Astrocyte of the cerebellum (primary cell): ENCODE measurements around the gene DNAI4.

Experiments used
- DNase-seq: peaks from one replicate; pipeline ENCODE4 v3.0.0-alpha.2; 2011; ENCODE audit warnings: low read depth
- H3K4me3 ChIP-seq: 2 replicates; pipeline ENCODE4 v1.5.1; 2011; ENCODE audit warnings: mild to moderate bottlenecking, low read depth, low read length, moderate library complexity
- CTCF ChIP-seq: IDR thresholded peaks from 2 replicates; pipeline ENCODE4 v1.5.1; 2012; ENCODE audit warnings: low read length, low read depth, moderate library complexity, mild to moderate bottlenecking; ENCODE audit errors: missing control alignments
- in situ Hi-C: cut with HindIII; loops from 2 replicates; pipeline ENCODE4 v1.10.0; 2017; ENCODE audit warnings: low sequenced_read_pairs

The DNAI4 gene

DNA sequence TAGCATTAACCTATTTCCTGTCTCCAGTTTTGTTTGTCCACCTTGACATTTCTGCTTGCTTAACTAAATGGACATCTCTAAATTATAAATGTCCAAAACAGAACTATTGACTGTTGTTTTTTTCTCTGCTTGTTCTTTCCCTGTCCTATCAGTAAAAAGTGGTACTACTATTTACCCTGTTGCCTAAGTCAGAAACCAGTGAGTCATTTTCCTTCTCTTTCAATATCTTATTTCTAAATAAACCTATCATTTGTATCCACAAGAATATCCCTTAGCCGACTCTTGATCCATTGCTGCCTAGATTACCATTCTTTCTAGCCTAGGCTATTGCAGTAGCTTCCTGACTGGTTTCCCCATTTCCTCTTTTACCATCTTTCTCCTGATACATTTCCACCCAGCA is 22.6 kb upstream of the DNAI4 start:
- no peak for TF ChIP-seq CTCF
- no peak overlapping the region for H3K4me3 ChIP-seq
- in situ Hi-C loops = no loop called here
- DNase-seq = no peak

DNA sequence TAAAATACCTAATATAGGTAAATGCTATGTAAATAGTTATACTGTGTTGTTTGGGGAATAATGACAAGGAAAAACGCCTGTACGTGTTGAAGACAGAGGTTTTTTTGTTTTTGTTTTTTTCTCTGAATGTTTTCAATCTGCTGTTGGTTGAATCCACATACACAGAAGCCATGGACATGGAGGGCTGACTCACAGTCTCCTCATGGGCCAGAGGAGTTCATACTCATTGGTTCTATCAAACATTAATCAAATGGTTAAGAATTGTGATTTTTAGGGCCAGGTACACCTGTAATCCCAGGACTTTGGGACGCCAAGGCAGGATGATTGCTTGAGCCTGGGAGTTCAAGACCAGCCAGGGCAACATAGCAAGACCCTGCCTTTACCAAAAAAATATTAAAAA is 20.7 kb upstream of the DNAI4 start:
- in situ Hi-C loops = no loop called here
- no peak for DNase-seq
- no peak for TF ChIP-seq CTCF
- H3K4me3 ChIP-seq = no peak overlapping the region

GRCh38 chr1:66944330-66945274 is 19.9 kb upstream of the DNAI4 start:
- no peak overlapping the region for H3K4me3 ChIP-seq
- no peak for TF ChIP-seq CTCF
- peak; percentile 40 for DNase-seq
- in situ Hi-C loops = no loop called here

- DNase-seq = no peak
- TF ChIP-seq CTCF = no peak
- H3K4me3 ChIP-seq = no peak overlapping the region
- in situ Hi-C loops = no loop called here
Measured at GRCh38 chr1:66943361-66943969, 18.8 kb upstream of the DNAI4 start.

DNA sequence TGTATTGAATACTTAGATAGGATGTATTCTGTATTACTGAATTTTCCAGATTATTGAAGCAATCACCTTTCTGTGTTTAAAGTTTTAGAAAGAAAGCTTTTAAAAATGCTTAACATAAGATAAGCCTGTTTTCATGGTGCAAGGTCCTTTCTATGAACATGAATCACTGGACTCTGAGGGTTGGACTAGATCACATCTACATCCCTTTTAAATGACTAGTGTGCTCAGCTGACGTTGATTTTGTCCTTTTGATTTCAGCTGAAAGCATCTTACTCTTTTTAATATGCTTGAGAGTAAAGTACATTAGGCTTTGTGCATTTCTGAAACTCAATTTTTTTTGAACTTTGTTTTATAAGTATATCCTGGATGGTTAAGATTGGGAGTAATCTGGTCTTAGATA is 16.3 kb upstream of the DNAI4 start:
- in situ Hi-C loops = no loop called here
- H3K4me3 ChIP-seq = no peak overlapping the region
- TF ChIP-seq CTCF = no peak
- DNase-seq = no peak

GRCh38 chr1:66938613-66939012 is 14.0 kb upstream of the DNAI4 start:
- H3K4me3 ChIP-seq = no peak overlapping the region
- peak; percentile 15 for DNase-seq
- in situ Hi-C loops = no loop called here
- no peak for TF ChIP-seq CTCF
